Tibial nerve (tissue), 4 donors: Measurements from ENCODE around the gene VLDLR. TPM values are rescaled to one million over a fixed set of nuclear protein-coding genes. Genes with fewer than 3 reads are reported as not detected.
A peak's percentile ranks its signal among the peaks of the same experiment; 100 is the strongest.

Source experiments
- DNase-seq, 2 donors: peaks; one replicate each; pipeline ENCODE4 v3.0.0-alpha.2; 2019; ENCODE audit warnings: low spot score in 2 of 2
- H3K27ac ChIP-seq, 4 donors: fragments of 200-600 bp; sonication (generic) in 3 of 4; one replicate each; pipeline ENCODE4 v1.5.1; 2017 to 2019; ENCODE audit warnings: mild to moderate bottlenecking in 1 of 4
- H3K27me3 ChIP-seq, 2 donors: fragments of 200-600 bp; sonication (generic) in 1 of 2; one replicate each; pipeline versions ENCODE4 v1.5.1 to v1.6.0; 2017 to 2019
- H3K36me3 ChIP-seq, 3 donors: fragments of 200-600 bp; sonication (generic); one replicate each; pipeline ENCODE4 v1.5.1; 2018 to 2019
- H3K4me1 ChIP-seq, 4 donors: fragments of 200-600 bp; sonication (generic) in 3 of 4; one replicate each; pipeline ENCODE4 v1.5.1; 2017 to 2019
- H3K4me3 ChIP-seq, 4 donors: fragments of 200-600 bp; sonication (generic) in 3 of 4; one replicate each; pipeline ENCODE4 v1.5.1; 2017 to 2019; ENCODE audit warnings: mild to moderate bottlenecking in 1 of 4, moderate library complexity in 1 of 4
- H3K9me3 ChIP-seq, 4 donors: fragments of 200-600 bp; sonication (generic) in 3 of 4; one replicate each; pipeline ENCODE4 v1.5.1; 2017 to 2019
- EP300 ChIP-seq, 2 donors: sonication (generic); formaldehyde crosslinking; IDR thresholded peaks; one replicate each; pipeline ENCODE4 v1.6.1; 2017; ENCODE audit warnings: antibody characterized with exemption in 2 of 2, mild to moderate bottlenecking in 1 of 2
- POLR2A ChIP-seq, 2 donors: fragments of 450-650 bp; IDR thresholded peaks; one replicate each; pipeline ENCODE4 v1.6.1; 2017; ENCODE audit warnings: antibody characterized with exemption in 2 of 2, mild to moderate bottlenecking in 2 of 2, moderate library complexity in 2 of 2
- WGBS, 2 donors: methylation state at CpG; one replicate each; pipeline ENCODE4 v1.1.5; 2018; 5-methylcytosine and 5-hydroxymethylcytosine counted together
- total RNA-seq, 4 donors: library from RNA; depleted of rRNA; stranded (reverse); fragments of >200 nt; gene quantifications; one replicate each; pipeline ENCODE4 v1.1.0, GENCODE V29; 2016
- TF ChIP-seq, protein P1 (sequence below), 5 experiments: fragments of 200-600 bp in 3 of 5; fragments of 450-650 bp in 2 of 5; sonication (generic) in 3 of 5; IDR thresholded peaks; one replicate each; pipeline ENCODE4 v1.5.1; 2016 to 2019; ENCODE audit warnings: antibody characterized with exemption in 5 of 5, mild to moderate bottlenecking in 3 of 5, moderate library complexity in 2 of 5

The VLDLR gene
- total RNA-seq: 10 to 100 TPM in 3 of 4 donors, 1 to 10 TPM in 1; 9.0 to 14.0 (median 11.1) TPM

DNA sequence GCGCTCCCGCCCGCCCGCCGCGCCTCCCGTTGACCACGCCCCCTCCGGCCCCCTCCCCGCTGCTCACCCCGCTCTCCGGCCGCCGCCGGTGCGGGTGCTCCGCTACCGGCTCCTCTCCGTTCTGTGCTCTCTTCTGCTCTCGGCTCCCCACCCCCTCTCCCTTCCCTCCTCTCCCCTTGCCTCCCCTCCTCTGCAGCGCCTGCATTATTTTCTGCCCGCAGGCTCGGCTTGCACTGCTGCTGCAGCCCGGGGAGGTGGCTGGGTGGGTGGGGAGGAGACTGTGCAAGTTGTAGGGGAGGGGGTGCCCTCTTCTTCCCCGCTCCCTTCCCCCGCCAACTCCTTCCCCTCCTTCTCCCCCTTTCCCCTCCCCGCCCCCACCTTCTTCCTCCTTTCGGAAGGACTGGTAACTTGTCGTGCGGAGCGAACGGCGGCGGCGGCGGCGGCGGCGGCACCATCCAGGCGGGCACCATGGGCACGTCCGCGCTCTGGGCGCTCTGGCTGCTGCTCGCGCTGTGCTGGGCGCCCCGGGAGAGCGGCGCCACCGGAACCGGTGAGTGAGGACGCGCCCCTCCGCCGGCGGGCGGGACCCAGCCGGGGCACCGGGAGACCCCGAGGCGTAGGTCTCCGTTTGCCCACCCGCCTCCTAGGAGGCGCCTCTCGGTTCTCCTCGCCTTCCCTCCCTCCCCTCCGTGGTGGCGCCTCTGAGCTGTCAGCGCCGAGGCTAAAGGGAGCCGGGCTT lies at the start of gene VLDLR:
Gene VLDLR (plus strand): TSS at position 66 of the 739 bp plus-strand sequence. CDS start 403 bp downstream, at position 469.
- peaks cover 0 to 21% of the 10 kb centered on the region in 2 donors for H3K27me3 ChIP-seq
- no peaks in the 10 kb centered on the region for H3K9me3 ChIP-seq
- H3K36me3 ChIP-seq: no peaks in the 10 kb centered on the region
- peaks cover 0 to 35% (median 8%) of the 10 kb centered on the region in 4 donors for H3K4me1 ChIP-seq
- peak within 1 kb of the TSS; percentile 38 to 65 (median 57) for H3K4me3 ChIP-seq
- peak within 1 kb of the TSS; percentile 49 to 78 (median 64) for H3K27ac ChIP-seq
- WGBS, 2 donors: 0 to 1% methylated on average over 10 to 41 of the region's 72 CpGs
- DNase-seq: no peak
- TF ChIP-seq, protein P1, sequence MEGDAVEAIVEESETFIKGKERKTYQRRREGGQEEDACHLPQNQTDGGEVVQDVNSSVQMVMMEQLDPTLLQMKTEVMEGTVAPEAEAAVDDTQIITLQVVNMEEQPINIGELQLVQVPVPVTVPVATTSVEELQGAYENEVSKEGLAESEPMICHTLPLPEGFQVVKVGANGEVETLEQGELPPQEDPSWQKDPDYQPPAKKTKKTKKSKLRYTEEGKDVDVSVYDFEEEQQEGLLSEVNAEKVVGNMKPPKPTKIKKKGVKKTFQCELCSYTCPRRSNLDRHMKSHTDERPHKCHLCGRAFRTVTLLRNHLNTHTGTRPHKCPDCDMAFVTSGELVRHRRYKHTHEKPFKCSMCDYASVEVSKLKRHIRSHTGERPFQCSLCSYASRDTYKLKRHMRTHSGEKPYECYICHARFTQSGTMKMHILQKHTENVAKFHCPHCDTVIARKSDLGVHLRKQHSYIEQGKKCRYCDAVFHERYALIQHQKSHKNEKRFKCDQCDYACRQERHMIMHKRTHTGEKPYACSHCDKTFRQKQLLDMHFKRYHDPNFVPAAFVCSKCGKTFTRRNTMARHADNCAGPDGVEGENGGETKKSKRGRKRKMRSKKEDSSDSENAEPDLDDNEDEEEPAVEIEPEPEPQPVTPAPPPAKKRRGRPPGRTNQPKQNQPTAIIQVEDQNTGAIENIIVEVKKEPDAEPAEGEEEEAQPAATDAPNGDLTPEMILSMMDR (IDR thresholded peaks at IDR 0.05): no peak
- no peak for TF ChIP-seq EP300 (IDR thresholded peaks at IDR 0.05)
- TF ChIP-seq POLR2A (IDR thresholded peaks at IDR 0.05): no peak

DNA sequence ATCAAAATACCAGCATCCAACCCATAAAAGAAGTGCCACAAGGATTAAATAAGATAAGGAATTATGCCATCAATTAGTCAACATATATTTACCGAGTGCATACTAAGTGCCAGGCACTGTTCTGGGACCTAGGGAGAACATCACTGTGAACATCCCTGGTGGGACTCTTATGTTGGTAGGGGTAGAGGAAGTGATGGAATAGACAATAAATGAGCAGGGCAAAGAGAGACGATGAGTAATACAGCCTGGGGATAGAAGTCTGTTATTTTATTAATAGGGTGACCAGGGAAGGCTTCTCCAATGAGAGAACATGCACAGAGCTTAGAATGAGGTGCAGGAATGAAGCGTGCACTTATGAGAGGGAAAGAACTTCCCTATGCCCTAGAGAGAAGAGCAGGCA lies 47.4 kb upstream of the VLDLR start:
- Histone ChIP-seq H3K4me1 (peaks cover 0 to 9% (median 0%) of the 10 kb centered on the region in 4 donors), H3K27me3 (no peaks in the 10 kb centered on the region), H3K36me3 (no peaks in the 10 kb centered on the region), H3K27ac (no peak overlapping the region), H3K4me3 (no peak overlapping the region), H3K9me3 (no peaks in the 10 kb centered on the region)
- WGBS, 2 donors: 70 to 72% methylated on average over 3 of the region's 3 CpGs
- no peak for DNase-seq
- TF ChIP-seq EP300 (IDR thresholded peaks at IDR 0.05) (no peak), POLR2A (IDR thresholded peaks at IDR 0.05) (no peak)
- TF ChIP-seq, protein P1 (IDR thresholded peaks at IDR 0.05): no peak

DNA sequence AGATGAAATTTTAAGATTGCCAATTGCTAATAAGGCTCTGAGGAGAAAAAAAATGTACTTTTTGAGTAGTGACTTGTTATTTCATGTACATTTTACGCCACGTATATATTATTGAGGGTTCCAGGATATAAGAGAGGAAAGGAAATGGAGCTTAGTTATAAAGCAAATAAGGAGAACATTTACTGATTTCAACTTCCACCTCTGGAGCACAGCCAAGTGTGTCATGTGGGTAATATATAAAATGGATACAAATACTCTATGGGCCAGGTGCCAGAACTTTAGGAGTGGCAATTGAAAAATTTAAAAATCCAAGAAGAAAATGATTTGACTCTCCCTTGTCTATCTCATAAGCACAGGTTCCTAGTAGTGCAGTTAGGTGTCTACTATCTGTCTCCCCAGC lies 45.0 kb upstream of the VLDLR start:
- TF ChIP-seq EP300 (IDR thresholded peaks at IDR 0.05) (no peak), POLR2A (IDR thresholded peaks at IDR 0.05) (no peak)
- TF ChIP-seq, protein P1 (IDR thresholded peaks at IDR 0.05): no peak
- 64 to 70% methylated on average over 2 of the region's 2 CpGs for WGBS, 2 donors
- Histone ChIP-seq H3K27me3 (no peaks in the 10 kb centered on the region), H3K9me3 (no peaks in the 10 kb centered on the region), H3K4me3 (no peak overlapping the region), H3K27ac (no peak overlapping the region), H3K4me1 (no peaks in the 10 kb centered on the region), H3K36me3 (no peaks in the 10 kb centered on the region)
- no peak for DNase-seq

DNA sequence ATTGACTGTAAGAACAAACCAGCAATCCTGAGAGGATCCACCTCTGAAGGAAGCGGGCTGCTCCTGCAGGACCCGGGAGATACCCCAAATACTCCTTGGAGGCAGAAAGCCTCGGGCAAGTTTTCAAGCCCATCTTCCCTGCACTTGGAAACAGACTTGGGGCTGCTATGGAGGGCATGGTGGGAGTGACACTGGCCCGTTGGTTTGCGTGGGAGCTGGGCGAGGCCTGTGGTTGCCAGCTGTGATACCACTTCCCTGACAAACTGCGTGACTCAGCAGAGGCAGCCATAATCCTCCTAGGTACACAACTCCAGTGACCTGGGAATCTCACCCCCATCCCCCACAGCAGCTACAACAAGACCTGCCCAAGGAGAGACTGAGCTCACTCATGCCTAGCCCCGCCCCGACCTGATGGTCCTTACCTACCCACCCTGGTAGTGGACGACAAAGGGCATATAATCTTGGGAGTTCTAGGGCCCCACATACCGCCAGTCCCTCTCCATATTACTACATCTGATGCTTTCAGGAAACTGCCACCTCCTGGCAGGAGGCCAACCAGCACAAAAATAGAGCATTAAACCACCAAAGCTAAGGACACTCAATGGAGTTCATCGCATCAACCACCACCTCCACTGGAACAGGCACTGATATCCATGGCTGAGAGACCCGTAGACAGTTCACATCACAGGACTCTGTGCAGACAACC lies 38.1 kb upstream of the VLDLR start:
- no peak for DNase-seq
- 93 to 95% methylated on average over 13 of the region's 13 CpGs for WGBS, 2 donors
- no peaks in the 10 kb centered on the region for H3K36me3 ChIP-seq
- TF ChIP-seq, protein P1 (IDR thresholded peaks at IDR 0.05): no peak
- no peak for TF ChIP-seq POLR2A (IDR thresholded peaks at IDR 0.05)
- TF ChIP-seq EP300 (IDR thresholded peaks at IDR 0.05): no peak
- no peaks in the 10 kb centered on the region for H3K4me1 ChIP-seq
- no peak overlapping the region for H3K4me3 ChIP-seq
- peaks cover 0 to 11% (median 0%) of the 10 kb centered on the region in 4 donors for H3K9me3 ChIP-seq
- H3K27ac ChIP-seq: no peak overlapping the region
- H3K27me3 ChIP-seq: no peaks in the 10 kb centered on the region

DNA sequence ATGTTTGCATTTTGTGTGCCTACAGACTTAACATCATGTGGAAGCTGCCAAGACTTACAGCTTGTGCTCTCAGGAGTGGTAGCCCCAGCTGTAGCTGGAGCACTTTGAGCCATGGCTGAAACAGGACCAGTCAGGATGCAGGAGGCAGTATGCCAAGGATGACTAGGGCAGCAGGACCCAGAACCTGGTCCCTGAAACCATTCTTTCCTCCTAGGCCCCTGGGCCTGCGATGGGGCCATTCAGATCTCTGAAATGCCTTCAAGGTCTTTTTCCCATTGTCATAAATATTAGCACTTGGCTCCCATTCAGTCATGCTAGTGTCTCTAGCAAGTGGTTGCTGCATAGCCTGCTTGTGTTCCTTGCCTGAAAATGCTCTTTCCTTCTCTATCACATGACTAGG lies 29.6 kb upstream of the VLDLR start:
- Histone ChIP-seq H3K27me3 (no peaks in the 10 kb centered on the region), H3K27ac (no peak overlapping the region), H3K9me3 (peaks cover 0 to 28% (median 5%) of the 10 kb centered on the region in 4 donors), H3K36me3 (peaks cover 0 to 4% (median 0%) of the 10 kb centered on the region in 3 donors), H3K4me3 (no peak overlapping the region), H3K4me1 (no peaks in the 10 kb centered on the region)
- 58 to 73% methylated on average over 1 of the region's 1 CpG for WGBS, 2 donors
- no peak for DNase-seq
- TF ChIP-seq EP300 (IDR thresholded peaks at IDR 0.05) (no peak), POLR2A (IDR thresholded peaks at IDR 0.05) (no peak)
- TF ChIP-seq, protein P1 (IDR thresholded peaks at IDR 0.05): no peak
